Muscle of leg (tissue), 11 donors: ENCODE measurements around the gene PUS1. TPM values are rescaled to one million over a fixed set of nuclear protein-coding genes. Genes with fewer than 3 reads are reported as not detected.

Experiments used
- DNase-seq: peaks from one replicate; pipeline ENCODE4 v3.0.0; 2013
- H3K27ac ChIP-seq: one replicate; pipeline ENCODE4 v1.5.1; 2013; ENCODE audit warnings: mild to moderate bottlenecking, low read length, control low read depth
- H3K27me3 ChIP-seq: one replicate; pipeline ENCODE4 v1.6.1; 2013; ENCODE audit warnings: low read length; ENCODE audit not compliant: control insufficient read depth, insufficient read depth
- H3K36me3 ChIP-seq: one replicate; pipeline ENCODE4 v1.6.1; 2013; ENCODE audit warnings: low read length; ENCODE audit not compliant: control insufficient read depth, insufficient read depth
- H3K4me1 ChIP-seq: one replicate; pipeline ENCODE4 v1.6.1; 2013; ENCODE audit warnings: low read length; ENCODE audit not compliant: control insufficient read depth, insufficient read depth
- H3K4me3 ChIP-seq: one replicate; pipeline ENCODE4 v1.5.1; 2013; ENCODE audit warnings: low read length, control low read depth
- H3K9me3 ChIP-seq: replicated peaks from 2 replicates; pipeline ENCODE4 v1.6.1; 2013; ENCODE audit warnings: low read depth, low read length; ENCODE audit not compliant: control insufficient read depth
- WGBS: methylation state at CpG from one replicate; pipeline ENCODE4 v1.1.5; 2013; ENCODE audit warnings: missing lambda C conversion rate; ENCODE audit not compliant: insufficient coverage; 5-methylcytosine and 5-hydroxymethylcytosine counted together
- polyA plus RNA-seq, 8 donors: library from polyadenylated mRNA; unstranded; fragments of 120-200 nt; gene quantifications; one replicate each; pipeline versions ENCODE4 v1.2.1 to v1.2.3, GENCODE V29; 2013; ENCODE audit warnings: inconsistent platforms in 1 of 8, low replicate concordance in 1 of 8; ENCODE audit not compliant: insufficient read length in 8 of 8, insufficient read depth in 1 of 8
- total RNA-seq: library from RNA; stranded (reverse); fragments of 120-200 nt; gene quantifications from one replicate; pipeline ENCODE4 v1.2.4, GENCODE V29; 2013

Gene PUS1
- total and polyA plus RNA-seq, 9 donors: 6.5 to 18.5 (median 13.1) TPM

- no peaks in the 10 kb centered on the region for H3K9me3 ChIP-seq
- no peak for DNase-seq
- no peaks in the 10 kb centered on the region for H3K27me3 ChIP-seq
- peaks cover 84% of the 10 kb centered on the region for H3K36me3 ChIP-seq
- H3K4me3 ChIP-seq: no peak overlapping the region
- no peak overlapping the region for H3K27ac ChIP-seq
- 75% methylated on average over 9 of the region's 9 CpGs for WGBS
- peaks cover 5% of the 10 kb centered on the region for H3K4me1 ChIP-seq
Observed at GRCh38 chr12:131990980-131991305, 61.9 kb downstream of the PUS1 start.

DNA sequence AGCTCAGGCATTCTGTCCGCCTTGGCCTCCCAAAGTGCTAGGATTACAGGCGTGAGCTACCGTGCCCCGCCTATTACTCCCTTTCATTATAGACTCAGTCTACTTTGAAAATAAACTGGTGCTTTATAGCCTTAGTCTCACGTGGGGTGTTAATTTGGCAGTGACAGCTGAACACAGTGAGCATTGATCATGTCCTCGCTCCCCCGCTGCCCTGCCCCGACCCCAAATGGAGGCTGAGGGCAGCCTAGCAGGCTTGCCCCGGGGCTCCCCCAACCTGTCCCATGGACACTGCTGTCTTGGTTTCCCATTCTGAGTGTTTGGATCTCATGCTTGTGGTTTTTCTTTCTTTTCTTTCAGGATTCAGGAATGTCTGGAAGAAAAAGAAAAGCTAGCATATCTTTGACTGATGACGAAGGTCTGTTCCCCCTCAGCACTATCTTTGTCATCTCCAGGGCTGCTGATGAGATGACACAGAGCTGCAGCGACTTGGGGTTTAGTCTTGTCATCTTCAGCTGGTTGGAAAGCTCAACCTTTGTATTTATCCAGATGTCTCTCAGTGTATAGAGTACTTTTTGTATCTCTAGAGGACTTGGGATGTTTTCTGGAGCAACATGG is 62.8 kb downstream of the PUS1 start:
- no peak overlapping the region for H3K4me3 ChIP-seq
- peaks cover 76% of the 10 kb centered on the region for H3K36me3 ChIP-seq
- no peaks in the 10 kb centered on the region for H3K27me3 ChIP-seq
- peaks cover 5% of the 10 kb centered on the region for H3K4me1 ChIP-seq
- H3K9me3 ChIP-seq: no peaks in the 10 kb centered on the region
- no peak for DNase-seq
- WGBS: 77% methylated on average over 5 of the region's 11 CpGs
- no peak overlapping the region for H3K27ac ChIP-seq

- Histone ChIP-seq H3K27ac (no peak overlapping the region), H3K27me3 (no peaks in the 10 kb centered on the region), H3K4me1 (no peaks in the 10 kb centered on the region), H3K9me3 (no peaks in the 10 kb centered on the region), H3K4me3 (no peak overlapping the region), H3K36me3 (peaks cover 58% of the 10 kb centered on the region)
- DNase-seq: no peak
- WGBS: no CpG with 5 or more reads among the region's 4 CpGs
Observed at GRCh38 chr12:131994589-131994988, 65.5 kb downstream of the PUS1 start.

Other genes with a start within 250 kb of the PUS1 start
- 24.6 TPM for gene SFSWAP, start 218.2 kb upstream of the PUS1 start, total RNA-seq
- 10 to 100 TPM; 27.0 to 33.6 (median 30.7) TPM for gene SFSWAP, start 218.2 kb upstream of the PUS1 start, polyA plus RNA-seq
- 4.0 TPM for gene MMP17, start 100.9 kb upstream of the PUS1 start, total RNA-seq
- gene MMP17, start 100.9 kb upstream of the PUS1 start, polyA plus RNA-seq: 10 to 100 TPM in 1 of 8 donors, 1 to 10 TPM in 7; 3.3 to 11.0 (median 5.9) TPM
- gene ULK1, start 34.7 kb upstream of the PUS1 start, total RNA-seq: 5.1 TPM
- gene ULK1, start 34.7 kb upstream of the PUS1 start, polyA plus RNA-seq: 10 to 100 TPM; 15.0 to 27.7 (median 22.4) TPM
- gene EP400, start 20.7 kb downstream of the PUS1 start, total RNA-seq: 9.0 TPM
- 10 to 100 TPM; 17.3 to 30.5 (median 23.6) TPM for gene EP400, start 20.7 kb downstream of the PUS1 start, polyA plus RNA-seq
- 5.7 TPM for gene DDX51, start 215.0 kb downstream of the PUS1 start, total RNA-seq
- 10 to 100 TPM in 7 of 8 donors, 1 to 10 TPM in 1; 9.4 to 18.0 (median 14.7) TPM for gene DDX51, start 215.0 kb downstream of the PUS1 start, polyA plus RNA-seq
- 5.7 TPM for gene NOC4L, start 215.2 kb downstream of the PUS1 start, total RNA-seq
- 10 to 100 TPM; 10.9 to 16.0 (median 12.8) TPM for gene NOC4L, start 215.2 kb downstream of the PUS1 start, polyA plus RNA-seq